HCT116 (cell line): ENCODE measurements around the gene MAP4. TPM values are rescaled to one million over a fixed set of nuclear protein-coding genes. Genes with fewer than 3 reads are reported as not detected.

ENCODE experiments used
- ATAC-seq: fragments of 200-7000 bp; cut with Tn5 transposase; 2 replicates; pipeline ENCODE4 v1.9.1; 2020; ENCODE audit warnings: mild to moderate bottlenecking, moderate library complexity
- BruUV-seq: library from RNA; stranded (reverse); fragments of 400-500 nt; replicated peaks from 2 replicates; lab custom pipeline; 2021; lab: Mats Ljungman, UMichigan
- CTCF ChIA-PET: fragments of 300-600 bp; sonication (Branson Sonifier 250); formaldehyde crosslinking; loops from one replicate; lab custom pipeline; 2021; ENCODE audit warnings: antibody characterized with exemption; lab: Charles Lee
- POLR2A ChIA-PET: fragments of 300-600, 350-600 bp; sonication (Branson Sonifier 250); formaldehyde crosslinking; loops from one replicate; lab custom pipeline; 2021; ENCODE audit warnings: antibody characterized with exemption; lab: Charles Lee
- RAD21 ChIA-PET, 2 experiments: fragments of 300-600 bp; sonication (Branson Sonifier 250); formaldehyde crosslinking; loops; one replicate each; lab custom pipeline; 2023; ENCODE audit warnings: low total read pairs in 2 of 2; ENCODE audit not compliant: uncharacterized antibody in 2 of 2, unreplicated experiment in 2 of 2, low non-redundant PET in 1 of 2; lab: Charles Lee
- DNase-seq: peaks from one replicate; pipeline ENCODE4 v3.0.0-alpha.2; 2010; ENCODE audit warnings: low read depth, low spot score
- H2AFZ ChIP-seq: fragments of 200-600 bp; shearing (Covaris generic), sonication (generic); 2 replicates; pipeline ENCODE4 v1.6.1; 2017; ENCODE audit warnings: low read depth, mixed run types, mixed read lengths, antibody characterized with exemption, low read length; ENCODE audit not compliant: poor library complexity, severe bottlenecking
- H3K27ac ChIP-seq: 2 replicates; pipeline ENCODE4 v1.5.1; 2012; ENCODE audit warnings: low read depth, low read length
- H3K27me3 ChIP-seq: fragments of 200-600 bp; sonication (generic); 2 replicates; pipeline ENCODE4 v1.6.1; 2016; ENCODE audit warnings: mixed run types, low read length, mixed read lengths; ENCODE audit not compliant: insufficient read depth
- H3K36me3 ChIP-seq, 2 experiments: fragments of 200-500 bp in 1 of 2; fragments of 200-600 bp in 1 of 2; sonication (Bioruptor generic) in 1 of 2; sonication (generic) in 1 of 2; 2 replicates each; pipeline versions ENCODE4 v1.5.1 to v1.6.1; 2014 to 2016; ENCODE audit warnings: low read length in 2 of 2, inconsistent platforms in 1 of 2, mixed read lengths in 1 of 2, mixed run types in 1 of 2; ENCODE audit not compliant: insufficient read depth in 2 of 2, control insufficient read depth in 1 of 2
- H3K4me1 ChIP-seq, 2 experiments: fragments of 200-600 bp in 1 of 2; sonication (generic) in 1 of 2; 2 replicates each; pipeline versions ENCODE4 v1.5.1 to v1.6.1; 2012 to 2017; ENCODE audit warnings: low read length in 2 of 2, inconsistent platforms in 1 of 2, mild to moderate bottlenecking in 1 of 2, mixed read lengths in 1 of 2, mixed run types in 1 of 2, moderate library complexity in 1 of 2; ENCODE audit not compliant: insufficient read depth in 2 of 2, control insufficient read depth in 1 of 2
- H3K4me2 ChIP-seq: fragments of 200-600 bp; sonication (generic); 2 replicates; pipeline ENCODE4 v1.6.1; 2017; ENCODE audit warnings: mixed run types, low read length, mixed read lengths
- H3K4me3 ChIP-seq, 2 experiments: fragments of 200-600 bp in 1 of 2; sonication (generic) in 1 of 2; replicated peaks in 1 of 2; 2 replicates each; pipeline ENCODE4 v1.5.1; 2011 to 2016; ENCODE audit warnings: low read length in 2 of 2, control low read depth in 1 of 2, low read depth in 1 of 2, mild to moderate bottlenecking in 1 of 2, mixed read lengths in 1 of 2, mixed run types in 1 of 2
- H3K79me2 ChIP-seq: fragments of 200-600 bp; sonication (generic); 2 replicates; pipeline ENCODE4 v1.6.1; 2017; ENCODE audit warnings: mild to moderate bottlenecking, mixed run types, low read length, moderate library complexity, mixed read lengths; ENCODE audit not compliant: insufficient read depth
- H3K9ac ChIP-seq: fragments of 200-600 bp; sonication (generic); 2 replicates; pipeline ENCODE4 v1.6.1; 2016; ENCODE audit warnings: low read length, mixed read lengths
- H3K9me2 ChIP-seq: fragments of 200-600 bp; sonication (generic), shearing (Covaris generic); 2 replicates; pipeline ENCODE4 v1.6.1; 2017; ENCODE audit warnings: mixed run types, mild to moderate bottlenecking, moderate library complexity; ENCODE audit not compliant: insufficient read depth
- H3K9me3 ChIP-seq, 2 experiments: fragments of 200-500 bp in 1 of 2; fragments of 200-600 bp in 1 of 2; sonication (Bioruptor generic) in 1 of 2; sonication (generic) in 1 of 2; 2 replicates each; pipeline ENCODE4 v1.6.1; 2014 to 2017; ENCODE audit warnings: low read length in 2 of 2, mixed read lengths in 2 of 2, inconsistent platforms in 1 of 2, low read depth in 1 of 2, mild to moderate bottlenecking in 1 of 2, mixed run types in 1 of 2, moderate library complexity in 1 of 2; ENCODE audit not compliant: control insufficient read depth in 1 of 2, insufficient read depth in 1 of 2
- H4K20me1 ChIP-seq: fragments of 200-600 bp; sonication (generic), shearing (Covaris generic); 2 replicates; pipeline ENCODE4 v1.6.1; 2017; ENCODE audit warnings: mixed run types, mild to moderate bottlenecking, moderate library complexity; ENCODE audit not compliant: insufficient read depth
- ATF3 ChIP-seq: IDR thresholded peaks from 2 replicates; pipeline ENCODE4 v1.6.1; 2012
- CBX3 ChIP-seq: IDR thresholded peaks from 2 replicates; pipeline ENCODE4 v1.6.1; 2012; ENCODE audit warnings: low read depth
- CEBPB ChIP-seq: IDR thresholded peaks from 2 replicates; pipeline ENCODE4 v1.6.1; 2012; ENCODE audit warnings: low read depth
- CTCF ChIP-seq, 3 experiments: fragments of 200-600 bp in 1 of 3; sonication (generic) in 1 of 3; IDR thresholded peaks in 2 of 3; conservative IDR thresholded peaks in 1 of 3; 2 replicates each; pipeline ENCODE4 v1.5.1; 2012 to 2017; ENCODE audit warnings: low read depth in 2 of 3, low read length in 2 of 3, antibody characterized with exemption in 1 of 3, borderline replicate concordance in 1 of 3, control low read depth in 1 of 3, mild to moderate bottlenecking in 1 of 3, mixed read lengths in 1 of 3, mixed run types in 1 of 3, moderate library complexity in 1 of 3; ENCODE audit not compliant: insufficient read depth in 1 of 3
- ELF1 ChIP-seq: IDR thresholded peaks from 2 replicates; pipeline ENCODE4 v1.6.1; 2012; ENCODE audit warnings: low read depth, borderline replicate concordance
- FOSL1 ChIP-seq: IDR thresholded peaks from 2 replicates; pipeline ENCODE4 v1.6.1; 2012; ENCODE audit warnings: low read depth
- MAX ChIP-seq: IDR thresholded peaks from 2 replicates; pipeline ENCODE4 v1.6.1; 2012
- POLR2A ChIP-seq: IDR thresholded peaks from 2 replicates; pipeline ENCODE4 v1.7.0; 2011; ENCODE audit warnings: borderline replicate concordance; ENCODE audit not compliant: insufficient read depth, insufficient read length; ENCODE audit errors: extremely low read depth
- POLR2AphosphoS5 ChIP-seq: IDR thresholded peaks from 2 replicates; pipeline ENCODE4 v1.6.1; 2011; ENCODE audit warnings: mild to moderate bottlenecking, low read depth, low read length, moderate library complexity
- SIN3A ChIP-seq: IDR thresholded peaks from 2 replicates; pipeline ENCODE4 v1.6.1; 2012; ENCODE audit warnings: low read depth
- SP1 ChIP-seq: IDR thresholded peaks from 2 replicates; pipeline ENCODE4 v1.6.1; 2012; ENCODE audit warnings: low read depth
- SRF ChIP-seq: IDR thresholded peaks from 2 replicates; pipeline ENCODE4 v1.6.1; 2012; ENCODE audit warnings: low read depth
- ZBTB33 ChIP-seq: IDR thresholded peaks from 2 replicates; pipeline ENCODE4 v1.6.1; 2011; ENCODE audit warnings: mild to moderate bottlenecking, low read length, moderate library complexity; ENCODE audit not compliant: insufficient replicate concordance; ENCODE audit errors: extremely low read depth
- ZFX ChIP-seq: fragments of 450-650 bp; IDR thresholded peaks from 2 replicates; pipeline ENCODE4 v1.6.1; 2017
- ZNF274 ChIP-seq: fragments of 200-500 bp; sonication (Bioruptor generic); IDR thresholded peaks from 2 replicates; pipeline ENCODE4 v1.6.1; 2014; ENCODE audit warnings: mild to moderate bottlenecking, low read depth, low read length, inconsistent platforms
- intact Hi-C: fragments of 100-400 bp; cut with micrococcal nuclease; formaldehyde crosslinking; loops from 2 replicates; pipeline ENCODE4 v1.10.0; 2022
- total RNA-seq: library from RNA; stranded (reverse); gene quantifications from one replicate; pipeline ENCODE4 v1.2.1, GENCODE V29; 2021; ENCODE audit not compliant: unreplicated experiment

Gene MAP4
- total RNA-seq, 1 experiment from 2014 or later: 200 TPM

GRCh38 chr3:47852604-47853602 lies 163.3 kb downstream of the MAP4 start:
- Histone ChIP-seq H3K4me2 (no peak overlapping the region), H3K27me3 (no peaks in the 10 kb centered on the region), H4K20me1 (no peaks in the 10 kb centered on the region), H3K27ac (no peak overlapping the region; the same call in 1 of the 2 replicates), H3K9ac (no peak overlapping the region), H3K79me2 (no peaks in the 10 kb centered on the region), H3K4me1 (no peaks in the 10 kb centered on the region), H3K9me3 (no peaks in the 10 kb centered on the region), H3K4me3 (no peak overlapping the region), H2AFZ (no peak overlapping the region), H3K36me3 (peaks cover 22% of the 10 kb centered on the region in 2 experiments; a peak in 3 of 4 replicates), H3K9me2 (no peaks in the 10 kb centered on the region)
- RAD21 ChIA-PET: no interaction called here
- no TSS peak for BruUV-seq
- DNase-seq (no peak), ATAC-seq (no peak)
- CTCF ChIA-PET: no interaction called here
- no peak for TF ChIP-seq ELF1
- no peak for TF ChIP-seq CBX3
- no peak for TF ChIP-seq FOSL1
- no peak for TF ChIP-seq CEBPB
- no peak for TF ChIP-seq ATF3
- no peak for TF ChIP-seq SP1
- TF ChIP-seq SIN3A: no peak
- no peak for TF ChIP-seq POLR2A
- no peak for TF ChIP-seq ZFX
- TF ChIP-seq POLR2AphosphoS5: no peak
- no peak for TF ChIP-seq MAX
- no peak for TF ChIP-seq SRF
- TF ChIP-seq ZNF274: no peak
- no peak for TF ChIP-seq CTCF (IDR thresholded peaks at IDR 0.05 in 2 of 3, conservative IDR thresholded peaks at IDR 0.05 in 1 of 3; ENCODE audit: borderline replicate concordance in 1 of 3, insufficient read depth in 1 of 3, low read depth in 2 of 3, low read length in 2 of 3)
- TF ChIP-seq ZBTB33: no peak
- intact Hi-C loops: loop anchor here (5.0 kb wide), 1 partner anchor 139 kb away; no protein-coding TSS in a partner anchor
- POLR2A ChIA-PET: no interaction called here
